ENCODE results near the gene TUBB4A. TPM values are rescaled to one million over a fixed set of nuclear protein-coding genes. Genes with fewer than 3 reads are reported as not detected.

Gene TUBB4A
- total RNA-seq, 1 donor from 2014 or later, result 1.7 TPM

GRCh38 chr19:6460099-6460884 is 41.8 kb downstream of the TUBB4A start:
- H3K9ac ChIP-seq (ENCODE audit: low read length), result peak overlapping the region; percentile 69
- H3K4me1 ChIP-seq (ENCODE audit: insufficient read depth, low read length), result peaks cover 16% of the 10 kb centered on the region
- H3K36me3 ChIP-seq (ENCODE audit: insufficient read depth, low read length), result no peaks in the 10 kb centered on the region
- peak overlapping the region; percentile 91 for H2AFZ ChIP-seq (ENCODE audit: low read depth, low read length)
- Mint-ChIP-seq H3K27ac (ENCODE audit: unreplicated experiment) (peak overlapping the region; percentile 71), H3K4me3 (ENCODE audit: unreplicated experiment) (peak overlapping the region; percentile 93), H3K4me1 (ENCODE audit: low read depth, unreplicated experiment) (no peaks in the 10 kb centered on the region), H3K36me3 (ENCODE audit: low read depth, unreplicated experiment) (peaks cover 7% of the 10 kb centered on the region), H3K27me3 (ENCODE audit: low read depth, unreplicated experiment) (peaks cover 12% of the 10 kb centered on the region), H3K9me3 (ENCODE audit: unreplicated experiment) (peaks cover 2% of the 10 kb centered on the region)
- H4K20me1 ChIP-seq (ENCODE audit: insufficient read depth, low read length), result no peaks in the 10 kb centered on the region
- peak overlapping the region; percentile 5 for H3K27ac ChIP-seq (ENCODE audit: low read depth, low read length)
- peaks cover 10% of the 10 kb centered on the region for H3K27me3 ChIP-seq (ENCODE audit: insufficient read depth, low read length)
- no peak for FAIRE-seq
- TF ChIP-seq CTCF (IDR thresholded peaks at IDR 0.05; ENCODE audit: insufficient read depth, low read depth, low read length), result peak; percentile 52
- no peak for TF ChIP-seq EZH2 (IDR thresholded peaks at IDR 0.05; ENCODE audit: insufficient read depth, low read length)
- no peaks in the 10 kb centered on the region for H3K9me3 ChIP-seq (ENCODE audit: insufficient read depth, low read depth, low read length)
- DNase-seq (ENCODE audit: low read depth), result peak; percentile 96
- H3K4me2 ChIP-seq (ENCODE audit: low read length), result peak overlapping the region; percentile 100
- no peaks in the 10 kb centered on the region for H3K79me2 ChIP-seq (ENCODE audit: insufficient read depth, low read length)
- peak overlapping the region; percentile 76 for H3K4me3 ChIP-seq (ENCODE audit: insufficient read depth, low read depth, low read length)

GRCh38 chr19:6459262-6460098 is 42.6 kb downstream of the TUBB4A start, which contains the start of gene SLC25A23:
TSS of gene SLC25A23 (minus strand) at chr19:6459792. CDS start at chr19:6459628, 164 bp downstream.
- H3K9me3 Mint-ChIP-seq (ENCODE audit: unreplicated experiment), result peaks cover 3% of the 10 kb centered on the region
- H3K27me3 ChIP-seq (ENCODE audit: insufficient read depth, low read length), result peaks cover 8% of the 10 kb centered on the region
- H3K4me3 Mint-ChIP-seq (ENCODE audit: unreplicated experiment), result peak within 1 kb of the TSS; percentile 93
- H2AFZ ChIP-seq (ENCODE audit: low read depth, low read length), result peak within 1 kb of the TSS; percentile 91
- H3K9ac ChIP-seq (ENCODE audit: low read length), result peak within 1 kb of the TSS; percentile 69
- DNase-seq (ENCODE audit: low read depth), result peak; percentile 47
- no peaks in the 10 kb centered on the region for H4K20me1 ChIP-seq (ENCODE audit: insufficient read depth, low read length)
- no peaks in the 10 kb centered on the region for H3K9me3 ChIP-seq (ENCODE audit: insufficient read depth, low read depth, low read length)
- H3K27me3 Mint-ChIP-seq (ENCODE audit: low read depth, unreplicated experiment), result peaks cover 5% of the 10 kb centered on the region
- peak within 1 kb of the TSS; percentile 76 for H3K4me3 ChIP-seq (ENCODE audit: insufficient read depth, low read depth, low read length)
- H3K27ac Mint-ChIP-seq (ENCODE audit: unreplicated experiment), result peak within 1 kb of the TSS; percentile 78
- H3K4me2 ChIP-seq (ENCODE audit: low read length), result peak within 1 kb of the TSS; percentile 100
- peaks cover 15% of the 10 kb centered on the region for H3K36me3 Mint-ChIP-seq (ENCODE audit: low read depth, unreplicated experiment)
- TF ChIP-seq CTCF (IDR thresholded peaks at IDR 0.05; ENCODE audit: insufficient read depth, low read depth, low read length) (no peak), EZH2 (IDR thresholded peaks at IDR 0.05; ENCODE audit: insufficient read depth, low read length) (no peak)
- peak within 1 kb of the TSS; percentile 5 for H3K27ac ChIP-seq (ENCODE audit: low read depth, low read length)
- H3K4me1 ChIP-seq (ENCODE audit: insufficient read depth, low read length), result peaks cover 16% of the 10 kb centered on the region
- no peak for FAIRE-seq
- no peaks in the 10 kb centered on the region for H3K36me3 ChIP-seq (ENCODE audit: insufficient read depth, low read length)
- H3K4me1 Mint-ChIP-seq (ENCODE audit: low read depth, unreplicated experiment), result no peaks in the 10 kb centered on the region
- no peaks in the 10 kb centered on the region for H3K79me2 ChIP-seq (ENCODE audit: insufficient read depth, low read length)
